PFSK-1 (cell line): ENCODE results near the gene PVALEF.

Source experiments
- POLR2AphosphoS5 ChIP-seq: IDR thresholded peaks from 2 replicates; pipeline ENCODE4 v1.6.1; 2012; ENCODE audit warnings: low read depth, mild to moderate bottlenecking, control low read depth, low read length, moderate library complexity
- SIN3A ChIP-seq: IDR thresholded peaks from 2 replicates; pipeline ENCODE4 v1.6.1; 2012; ENCODE audit warnings: mild to moderate bottlenecking, low read length, moderate library complexity, borderline replicate concordance; ENCODE audit not compliant: insufficient read depth

DNA sequence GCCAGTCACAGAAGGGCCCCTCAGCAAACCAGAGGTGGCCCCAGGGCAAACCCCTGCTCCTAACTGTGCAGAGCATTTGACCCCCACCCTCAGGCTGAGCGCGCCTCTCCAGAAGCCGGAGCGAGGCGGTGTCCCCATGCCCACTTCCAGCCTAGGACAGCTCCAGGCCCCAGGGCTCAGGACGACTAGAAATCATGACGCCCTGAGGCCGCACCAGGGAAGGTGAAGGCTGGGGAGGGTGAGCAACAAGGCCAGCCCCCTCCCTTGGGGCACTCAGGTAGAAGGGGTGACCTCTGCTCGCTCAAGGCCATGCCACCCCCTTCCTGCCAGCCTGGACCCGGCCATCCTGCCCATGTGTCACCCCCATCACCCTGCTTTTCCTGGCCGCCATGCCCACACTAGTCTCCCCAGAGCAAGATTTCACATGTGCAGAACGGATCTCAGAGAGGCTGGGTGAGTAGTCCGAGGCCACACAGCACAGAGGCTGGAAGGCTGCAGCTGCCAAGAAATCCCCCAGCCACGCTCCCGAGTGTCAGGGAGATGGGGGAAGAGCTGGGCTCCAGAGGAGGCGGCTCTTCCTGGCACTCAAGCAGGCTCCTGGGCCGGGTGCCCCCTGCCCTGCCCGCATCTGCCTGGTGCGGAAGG is 2.1 kb upstream of the PVALEF start:
- no peak for TF ChIP-seq POLR2AphosphoS5
- no peak for TF ChIP-seq SIN3A
